Hepatocyte (in vitro differentiated cells): Measurements from ENCODE around the gene ALG9.

Experiments used
- EZH2 ChIP-seq: fragments of 200-600 bp; sonication (generic); IDR thresholded peaks from 2 replicates; pipeline ENCODE4 v1.6.1; 2016; ENCODE audit warnings: antibody characterized with exemption, mild to moderate bottlenecking, borderline replicate concordance
- EZH2phosphoT487 ChIP-seq: fragments of 200-600 bp; sonication (generic); IDR thresholded peaks from one replicate; pipeline ENCODE4 v1.6.1; 2018; ENCODE audit warnings: antibody characterized with exemption, mild to moderate bottlenecking, low read depth, moderate library complexity; ENCODE audit not compliant: unreplicated experiment, severe bottlenecking
- TF ChIP-seq, protein P1 (sequence below): fragments of 200-600 bp; sonication (generic); IDR thresholded peaks from 2 replicates; pipeline ENCODE4 v1.5.1; 2016; ENCODE audit warnings: antibody characterized with exemption, mild to moderate bottlenecking; ENCODE audit not compliant: poor library complexity

DNA sequence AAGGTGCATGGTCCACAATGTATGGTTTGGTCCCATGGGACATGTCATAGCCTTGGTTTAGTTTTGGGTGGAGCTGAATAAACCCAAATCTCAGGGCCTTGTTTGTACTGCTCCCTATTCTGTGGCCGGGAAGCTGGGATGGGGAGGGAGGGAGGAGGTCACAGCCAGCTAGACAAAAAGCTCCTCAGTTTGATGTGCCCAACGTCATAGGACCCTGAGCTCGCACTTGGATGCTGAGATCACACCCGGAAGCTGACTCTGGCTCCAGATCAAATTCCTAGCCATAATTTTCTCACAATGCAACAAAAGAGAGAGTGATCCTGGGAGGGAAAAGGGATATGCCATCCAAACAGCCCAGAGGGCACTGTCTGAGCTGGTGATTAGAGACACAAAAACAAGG lies 42.6 kb upstream of the ALG9 start:
- no peak for TF ChIP-seq EZH2phosphoT487
- TF ChIP-seq, protein P1, sequence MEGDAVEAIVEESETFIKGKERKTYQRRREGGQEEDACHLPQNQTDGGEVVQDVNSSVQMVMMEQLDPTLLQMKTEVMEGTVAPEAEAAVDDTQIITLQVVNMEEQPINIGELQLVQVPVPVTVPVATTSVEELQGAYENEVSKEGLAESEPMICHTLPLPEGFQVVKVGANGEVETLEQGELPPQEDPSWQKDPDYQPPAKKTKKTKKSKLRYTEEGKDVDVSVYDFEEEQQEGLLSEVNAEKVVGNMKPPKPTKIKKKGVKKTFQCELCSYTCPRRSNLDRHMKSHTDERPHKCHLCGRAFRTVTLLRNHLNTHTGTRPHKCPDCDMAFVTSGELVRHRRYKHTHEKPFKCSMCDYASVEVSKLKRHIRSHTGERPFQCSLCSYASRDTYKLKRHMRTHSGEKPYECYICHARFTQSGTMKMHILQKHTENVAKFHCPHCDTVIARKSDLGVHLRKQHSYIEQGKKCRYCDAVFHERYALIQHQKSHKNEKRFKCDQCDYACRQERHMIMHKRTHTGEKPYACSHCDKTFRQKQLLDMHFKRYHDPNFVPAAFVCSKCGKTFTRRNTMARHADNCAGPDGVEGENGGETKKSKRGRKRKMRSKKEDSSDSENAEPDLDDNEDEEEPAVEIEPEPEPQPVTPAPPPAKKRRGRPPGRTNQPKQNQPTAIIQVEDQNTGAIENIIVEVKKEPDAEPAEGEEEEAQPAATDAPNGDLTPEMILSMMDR = no peak
- no peak for TF ChIP-seq EZH2
